Activated CD4-positive, alpha-beta T cell treated with anti-CD3 and anti-CD28 coated beads for 36 hours (primary cell): ENCODE measurements around the gene JAKMIP2. TPM values are rescaled to one million over a fixed set of nuclear protein-coding genes. Genes with fewer than 3 reads are reported as not detected.

ENCODE experiments used
- ATAC-seq: fragments of 200-7000 bp; cut with Tn5 transposase; one replicate; pipeline ENCODE4 v1.10.0; 2021; ENCODE audit warnings: mild to moderate bottlenecking, moderate library complexity
- CTCF ChIA-PET: fragments of 350-600 bp; sonication (Branson Sonifier 250); formaldehyde crosslinking; loops from one replicate; lab custom pipeline; 2021; ENCODE audit warnings: antibody characterized with exemption; lab: Charles Lee
- POLR2A ChIA-PET: fragments of 350-600 bp; sonication (Branson Sonifier 250); formaldehyde crosslinking; loops from one replicate; lab custom pipeline; 2021; ENCODE audit warnings: antibody characterized with exemption, inconsistent platforms; lab: Charles Lee
- DNase-seq: peaks from one replicate; pipeline ENCODE4 v3.0.0-alpha.2; 2020
- H3K27ac Mint-ChIP-seq: one replicate; pipeline ENCODE4 v1.8.0; 2021; ENCODE audit warnings: mixed read lengths
- H3K27me3 Mint-ChIP-seq: one replicate; pipeline ENCODE4 v1.8.0; 2021; ENCODE audit warnings: mixed read lengths
- H3K36me3 Mint-ChIP-seq: one replicate; pipeline ENCODE4 v1.8.0; 2021; ENCODE audit warnings: low read depth, mixed read lengths
- H3K4me1 Mint-ChIP-seq: one replicate; pipeline ENCODE4 v1.8.0; 2021; ENCODE audit warnings: mixed read lengths
- H3K4me3 Mint-ChIP-seq: one replicate; pipeline ENCODE4 v1.8.0; 2021; ENCODE audit warnings: mild to moderate bottlenecking, moderate library complexity, mixed read lengths
- H3K9me3 Mint-ChIP-seq: one replicate; pipeline ENCODE4 v1.8.0; 2021; ENCODE audit warnings: low read depth, mixed read lengths
- intact Hi-C, 2 experiments: fragments of 100-400 bp; cut with DNase I in 1 of 2; cut with micrococcal nuclease in 1 of 2; formaldehyde crosslinking; loops; one replicate each; pipeline versions ENCODE4 v1.14.2 to v1.15.1; 2022 to 2024; cut with DNase I, micrococcal nuclease
- total RNA-seq, 2 experiments: library from RNA; stranded (reverse); gene quantifications; one replicate each; pipeline ENCODE4 v1.2.3, GENCODE V29; 2021

Gene JAKMIP2
- total RNA-seq, 2 experiments from 2014 or later = 3.4 to 3.9 TPM

DNA sequence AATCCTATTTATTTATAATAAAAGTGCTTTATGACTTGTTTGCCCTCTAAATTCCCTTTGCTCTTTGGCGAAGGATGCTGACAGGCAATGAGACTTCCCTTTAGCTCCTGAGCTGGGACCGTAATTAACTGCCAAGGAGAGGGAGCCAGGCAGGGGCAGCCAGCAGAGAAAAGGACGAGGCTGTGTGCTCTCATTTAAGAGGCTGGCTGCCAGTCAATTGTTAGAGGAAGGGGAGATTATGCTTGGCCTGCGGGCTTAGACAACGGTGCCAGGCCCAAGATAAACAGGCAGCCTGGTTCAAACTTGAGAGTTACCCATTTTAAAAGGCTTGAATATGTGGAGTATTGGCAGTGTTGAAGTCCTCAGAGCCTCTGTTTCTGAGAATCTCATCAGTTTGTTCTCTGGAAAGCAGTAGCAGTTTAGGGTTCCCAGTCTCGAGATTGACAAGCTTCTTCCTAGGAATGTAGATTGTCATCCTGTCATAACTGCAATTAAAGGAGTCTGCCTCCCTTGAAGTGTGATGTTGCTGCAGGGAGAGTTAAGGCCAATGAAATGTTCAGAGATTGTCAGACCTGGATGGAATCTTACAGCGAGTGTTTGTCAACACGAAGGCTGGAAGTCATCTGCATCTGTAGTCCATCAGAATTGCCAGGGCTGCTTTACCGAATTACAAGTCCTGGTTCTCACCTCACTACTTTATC is 113.2 kb downstream of the JAKMIP2 start:
- no peaks in the 10 kb centered on the region for H3K9me3 Mint-ChIP-seq
- H3K27ac Mint-ChIP-seq = no peak overlapping the region

DNA sequence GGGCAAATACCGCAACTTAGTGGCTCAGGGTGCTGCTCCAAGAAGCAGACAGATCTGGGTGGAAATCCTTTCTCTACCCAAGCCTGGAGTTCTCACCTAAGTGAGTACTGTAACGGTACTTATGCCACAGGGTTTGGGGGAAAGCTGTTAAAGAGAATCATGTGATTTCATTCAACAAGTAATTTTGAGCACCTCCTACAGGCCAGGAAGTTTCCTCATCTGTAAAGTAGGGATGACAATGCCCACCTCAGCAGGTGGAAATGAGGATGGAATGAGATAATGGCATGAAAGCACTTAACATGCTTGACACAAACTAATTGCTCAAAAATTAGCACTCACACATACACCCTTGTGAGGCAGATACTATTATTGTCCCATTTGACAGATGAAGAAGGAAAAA is 114.1 kb downstream of the JAKMIP2 start:
- H3K4me3 Mint-ChIP-seq = no peak overlapping the region
- H3K27me3 Mint-ChIP-seq = no peaks in the 10 kb centered on the region
- no peaks in the 10 kb centered on the region for H3K36me3 Mint-ChIP-seq
- no peaks in the 10 kb centered on the region for H3K9me3 Mint-ChIP-seq
- POLR2A ChIA-PET = no interaction called here
- CTCF ChIA-PET = interaction anchor here (0.5 to 1.2 kb wide), 2 partner anchors 24 to 1964 kb away, joined by 3 to 4 read pairs; no protein-coding TSS in a partner anchor
- no peak overlapping the region for H3K27ac Mint-ChIP-seq
- DNase-seq (no peak), ATAC-seq (no peak)
- intact Hi-C loops = no loop called here
- H3K4me1 Mint-ChIP-seq = no peaks in the 10 kb centered on the region

More for the DNA sequence above, 113.2 kb downstream of the JAKMIP2 start:
- POLR2A ChIA-PET = no interaction called here
- CTCF ChIA-PET = interaction anchor here (1.2 kb wide), 1 partner anchor 23 kb away, joined by 3 read pairs; no protein-coding TSS in a partner anchor
- ATAC-seq (no peak), DNase-seq (no peak)
- H3K4me1 Mint-ChIP-seq = no peaks in the 10 kb centered on the region
- intact Hi-C loops = no loop called here
- H3K27me3 Mint-ChIP-seq = no peaks in the 10 kb centered on the region
- no peaks in the 10 kb centered on the region for H3K36me3 Mint-ChIP-seq
- no peak overlapping the region for H3K4me3 Mint-ChIP-seq

DNA sequence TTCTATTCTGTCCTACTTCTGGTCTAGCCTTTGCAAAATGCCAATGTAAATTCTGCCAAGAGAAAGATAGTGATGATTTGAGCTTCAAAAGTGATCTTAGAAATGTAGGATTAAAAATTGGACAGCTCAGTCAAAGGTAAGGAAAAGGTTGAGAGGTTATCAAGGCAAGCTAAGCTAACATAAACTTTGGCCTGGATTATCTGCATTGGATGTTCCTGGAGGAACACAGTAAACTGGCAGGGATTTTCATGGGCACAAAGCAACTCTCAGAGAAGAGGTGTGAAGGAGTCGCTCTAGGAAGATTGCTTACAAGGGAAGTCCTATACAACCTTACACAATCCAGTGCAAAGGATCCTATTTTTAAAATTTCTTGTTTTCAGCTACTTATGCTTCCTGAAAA is 115.2 kb downstream of the JAKMIP2 start:
- Mint-ChIP-seq H3K27ac (no peak overlapping the region), H3K9me3 (no peaks in the 10 kb centered on the region), H3K27me3 (no peaks in the 10 kb centered on the region), H3K4me3 (no peak overlapping the region), H3K4me1 (no peaks in the 10 kb centered on the region), H3K36me3 (no peaks in the 10 kb centered on the region)
- ATAC-seq (no peak), DNase-seq (no peak)
- CTCF ChIA-PET = interaction anchor here (0.8 kb wide), 1 partner anchor 659 kb away, joined by 3 read pairs; no protein-coding TSS in a partner anchor
- POLR2A ChIA-PET = no interaction called here
- intact Hi-C loops = no loop called here

DNA sequence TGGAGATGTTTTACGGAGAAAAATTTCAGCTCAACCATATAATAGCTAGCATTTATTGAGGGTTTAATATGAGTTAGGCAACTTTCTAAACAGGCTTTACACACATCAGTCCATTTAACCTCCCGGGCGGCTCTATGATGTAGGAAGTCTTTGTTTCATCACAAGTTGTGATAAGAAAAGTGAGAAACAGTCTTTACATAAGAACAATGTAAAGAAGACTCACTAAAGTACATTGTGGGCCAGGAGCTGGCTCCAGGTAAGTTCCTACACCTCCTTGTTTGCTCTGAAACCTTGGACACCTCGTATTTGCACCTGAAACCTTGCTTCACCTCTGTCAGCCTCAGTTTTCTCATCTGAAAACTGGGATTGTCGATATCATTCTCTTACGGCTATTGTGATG is 116.1 kb downstream of the JAKMIP2 start:
- H3K36me3 Mint-ChIP-seq = peaks cover 2% of the 10 kb centered on the region
- no peaks in the 10 kb centered on the region for H3K27me3 Mint-ChIP-seq
- intact Hi-C loops = no loop called here
- H3K4me1 Mint-ChIP-seq = no peaks in the 10 kb centered on the region
- no peak overlapping the region for H3K27ac Mint-ChIP-seq
- no peak for ATAC-seq
- CTCF ChIA-PET = no interaction called here
- no peaks in the 10 kb centered on the region for H3K9me3 Mint-ChIP-seq
- H3K4me3 Mint-ChIP-seq = no peak overlapping the region
- POLR2A ChIA-PET = no interaction called here
- no peak for DNase-seq

DNA sequence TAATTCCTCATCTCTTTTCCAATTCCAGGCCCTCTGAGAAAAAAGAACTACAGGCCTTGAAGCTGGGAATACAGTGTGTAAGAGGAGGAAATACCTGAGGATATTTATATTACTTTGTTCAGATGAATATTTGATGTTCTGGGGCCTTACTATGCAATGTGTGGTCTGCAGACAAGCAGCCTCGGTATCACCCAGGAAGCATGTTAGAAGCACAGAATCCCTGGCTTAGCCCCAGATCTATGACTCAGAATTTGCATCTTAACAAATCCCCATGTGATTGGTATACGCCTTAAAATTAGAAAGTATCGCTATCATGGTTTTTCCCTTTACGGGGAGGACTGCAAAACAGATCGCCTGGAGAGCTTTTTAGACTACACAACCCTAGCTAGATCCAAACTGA is 121.0 kb downstream of the JAKMIP2 start:
- intact Hi-C loops = no loop called here
- DNase-seq (no peak), ATAC-seq (no peak)
- Mint-ChIP-seq H3K4me3 (no peak overlapping the region), H3K36me3 (peaks cover 10% of the 10 kb centered on the region), H3K27me3 (no peaks in the 10 kb centered on the region), H3K9me3 (peaks cover 5% of the 10 kb centered on the region), H3K27ac (no peak overlapping the region), H3K4me1 (no peaks in the 10 kb centered on the region)
- ChIA-PET CTCF (no interaction called here), POLR2A (no interaction called here)

DNA sequence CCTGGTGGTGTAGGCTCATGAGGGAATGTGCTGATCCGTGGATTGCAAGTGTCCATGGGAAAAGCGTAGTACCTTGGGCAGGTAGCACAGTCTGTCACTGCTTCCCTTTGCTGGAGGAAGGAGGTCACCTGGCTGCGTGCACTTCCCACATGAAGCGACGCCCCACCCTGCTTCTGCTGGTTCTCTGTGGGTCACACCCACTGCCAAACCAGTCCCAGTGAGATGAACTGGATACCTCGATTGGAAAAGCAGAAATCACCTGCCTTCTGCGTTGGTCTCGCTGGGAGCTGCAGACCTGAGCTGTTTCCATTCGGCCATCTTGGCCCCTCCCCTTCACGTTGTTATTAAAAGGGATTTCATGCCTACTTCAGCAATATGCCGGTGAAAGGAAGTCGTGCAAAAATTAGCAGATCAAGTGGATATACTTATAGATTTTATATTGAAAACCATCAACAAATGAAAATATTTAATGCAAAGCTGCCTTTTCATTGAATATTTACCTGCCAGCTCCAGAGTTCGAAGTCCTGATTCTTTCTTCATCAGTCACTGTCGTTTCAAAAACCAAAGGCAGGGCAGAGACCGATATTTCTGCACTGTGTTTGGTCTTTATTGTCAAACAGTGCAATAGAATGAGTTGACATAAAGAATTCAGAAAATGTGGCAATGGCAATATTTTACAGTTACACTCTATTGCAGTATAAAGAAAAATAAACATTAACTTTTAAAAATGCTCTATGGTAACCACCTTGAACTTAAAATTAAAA is 123.2 kb downstream of the JAKMIP2 start:
- intact Hi-C loops = no loop called here
- H3K9me3 Mint-ChIP-seq = peaks cover 11% of the 10 kb centered on the region
- ATAC-seq (no peak), DNase-seq (no peak)
- ChIA-PET POLR2A (no interaction called here), CTCF (interaction anchor here (0.6 kb wide), 1 partner anchor 32 kb away, joined by 3 read pairs; no protein-coding TSS in a partner anchor)
- peaks cover 10% of the 10 kb centered on the region for H3K36me3 Mint-ChIP-seq
- H3K4me3 Mint-ChIP-seq = no peak overlapping the region
- no peak overlapping the region for H3K27ac Mint-ChIP-seq
- H3K4me1 Mint-ChIP-seq = no peaks in the 10 kb centered on the region
- H3K27me3 Mint-ChIP-seq = no peaks in the 10 kb centered on the region

DNA sequence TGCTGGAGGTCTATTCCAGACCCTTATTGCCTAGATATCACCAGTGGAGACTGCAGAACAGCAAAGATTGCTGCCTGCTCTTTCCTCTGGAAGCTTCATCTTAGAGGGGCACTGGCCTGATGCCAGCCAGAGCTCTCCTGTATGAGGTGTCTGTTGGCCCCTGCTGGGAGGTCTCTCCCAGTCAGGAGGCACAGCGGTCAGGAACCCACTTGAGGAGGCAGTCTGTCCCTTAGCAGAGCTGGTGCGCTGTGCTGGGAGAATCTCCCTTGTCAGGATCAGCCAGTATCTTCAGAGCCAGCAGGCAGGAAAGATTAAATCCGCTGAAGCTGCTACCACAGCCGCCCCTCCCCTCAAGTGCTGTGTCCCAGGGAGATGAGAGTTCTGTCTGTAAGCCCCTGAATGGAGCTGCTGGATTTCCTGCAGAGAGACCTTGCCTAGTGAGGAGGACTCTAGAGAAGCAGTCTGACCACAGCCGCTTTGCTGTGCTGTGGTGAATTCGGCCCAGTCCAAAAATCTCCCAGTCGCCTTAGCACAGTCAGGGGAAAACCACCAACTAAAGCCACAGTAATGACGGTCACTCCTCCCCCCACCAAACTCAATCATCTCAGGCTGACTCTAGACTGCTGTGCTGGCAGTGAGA is 124.1 kb downstream of the JAKMIP2 start:
- Mint-ChIP-seq H3K4me3 (no peak overlapping the region), H3K36me3 (peaks cover 10% of the 10 kb centered on the region), H3K9me3 (peaks cover 12% of the 10 kb centered on the region), H3K27ac (no peak overlapping the region), H3K27me3 (no peaks in the 10 kb centered on the region), H3K4me1 (no peaks in the 10 kb centered on the region)
- ChIA-PET CTCF (no interaction called here), POLR2A (no interaction called here)
- intact Hi-C loops = no loop called here
- DNase-seq (no peak), ATAC-seq (no peak)

DNA sequence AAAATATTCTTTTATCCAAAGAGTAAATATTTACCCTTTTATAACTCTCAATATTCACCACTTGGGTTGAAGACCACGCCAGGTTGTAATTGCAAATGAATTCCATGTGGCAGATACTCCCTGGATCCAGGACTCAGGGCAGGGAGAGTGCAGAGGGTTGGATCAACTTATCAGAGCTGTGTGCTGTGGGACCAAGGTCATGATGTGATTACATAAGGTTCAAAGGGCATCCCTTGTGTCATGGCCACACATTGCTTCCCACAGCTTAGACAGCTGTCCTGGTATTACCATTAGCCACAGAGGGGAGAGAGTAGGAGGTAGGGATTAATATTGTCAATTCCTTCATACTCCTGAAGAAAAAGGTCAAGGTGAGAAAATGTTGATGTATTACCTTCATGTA is 133.9 kb downstream of the JAKMIP2 start:
- ChIA-PET POLR2A (no interaction called here), CTCF (interaction anchor here (1.0 kb wide), 1 partner anchor 21 kb away, joined by 3 read pairs; no protein-coding TSS in a partner anchor)
- ATAC-seq (no peak), DNase-seq (no peak)
- Mint-ChIP-seq H3K27me3 (no peaks in the 10 kb centered on the region), H3K36me3 (no peaks in the 10 kb centered on the region), H3K4me3 (no peak overlapping the region), H3K4me1 (no peaks in the 10 kb centered on the region), H3K9me3 (no peaks in the 10 kb centered on the region), H3K27ac (no peak overlapping the region)
- intact Hi-C loops = no loop called here

DNA sequence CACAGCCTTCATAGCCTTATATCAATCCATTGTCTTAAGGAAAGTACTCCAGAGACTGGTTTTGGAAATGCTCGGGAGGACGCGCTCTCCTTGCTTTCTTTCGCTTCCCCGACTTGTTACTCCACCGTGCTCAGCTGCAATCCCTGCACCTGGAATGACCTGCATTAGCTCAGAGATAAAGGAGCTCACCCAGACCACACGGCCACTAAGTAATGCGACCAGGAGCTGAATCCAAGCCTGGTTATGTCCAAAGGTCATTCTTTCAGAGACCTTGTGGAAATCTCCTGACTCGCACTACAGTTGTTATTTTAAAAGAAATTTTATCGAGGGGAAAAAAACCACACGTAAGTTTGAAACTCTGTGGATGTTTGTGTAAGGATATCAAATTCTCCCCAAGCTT is 137.3 kb downstream of the JAKMIP2 start:
- H3K4me3 Mint-ChIP-seq = no peak overlapping the region
- intact Hi-C loops = no loop called here
- DNase-seq = no peak
- peaks cover 1% of the 10 kb centered on the region for H3K36me3 Mint-ChIP-seq
- CTCF ChIA-PET = no interaction called here
- H3K27me3 Mint-ChIP-seq = no peaks in the 10 kb centered on the region
- ATAC-seq = no peak
- H3K27ac Mint-ChIP-seq = no peak overlapping the region
- H3K4me1 Mint-ChIP-seq = no peaks in the 10 kb centered on the region
- POLR2A ChIA-PET = no interaction called here
- no peaks in the 10 kb centered on the region for H3K9me3 Mint-ChIP-seq

DNA sequence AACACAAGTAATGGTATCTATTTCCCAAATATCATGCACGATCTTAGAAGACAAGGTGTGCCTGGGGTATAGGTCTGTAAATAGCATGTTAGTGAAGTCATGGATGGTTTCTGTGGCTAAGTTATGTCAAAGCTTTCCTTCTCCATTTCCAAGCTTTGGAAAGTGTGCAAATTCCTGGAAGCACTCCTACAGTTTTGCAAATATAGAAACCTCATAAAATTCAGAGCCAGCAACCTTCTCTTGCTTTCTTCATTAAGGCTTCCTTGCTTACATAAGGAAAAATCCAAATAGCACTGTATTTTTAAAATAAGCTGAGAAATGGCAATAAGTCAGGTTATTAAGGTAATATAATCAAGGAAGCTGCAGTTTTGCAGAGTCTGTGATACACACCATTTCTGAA is 138.1 kb downstream of the JAKMIP2 start:
- Mint-ChIP-seq H3K4me1 (no peaks in the 10 kb centered on the region), H3K27me3 (no peaks in the 10 kb centered on the region), H3K4me3 (no peak overlapping the region), H3K9me3 (no peaks in the 10 kb centered on the region), H3K27ac (no peak overlapping the region), H3K36me3 (peaks cover 1% of the 10 kb centered on the region)
- POLR2A ChIA-PET = no interaction called here
- ATAC-seq (no peak), DNase-seq (no peak)
- intact Hi-C loops = no loop called here
- CTCF ChIA-PET = interaction anchor here (0.6 to 0.9 kb wide), 2 partner anchors 16 to 1111 kb away, joined by 3 to 4 read pairs; no protein-coding TSS in a partner anchor

DNA sequence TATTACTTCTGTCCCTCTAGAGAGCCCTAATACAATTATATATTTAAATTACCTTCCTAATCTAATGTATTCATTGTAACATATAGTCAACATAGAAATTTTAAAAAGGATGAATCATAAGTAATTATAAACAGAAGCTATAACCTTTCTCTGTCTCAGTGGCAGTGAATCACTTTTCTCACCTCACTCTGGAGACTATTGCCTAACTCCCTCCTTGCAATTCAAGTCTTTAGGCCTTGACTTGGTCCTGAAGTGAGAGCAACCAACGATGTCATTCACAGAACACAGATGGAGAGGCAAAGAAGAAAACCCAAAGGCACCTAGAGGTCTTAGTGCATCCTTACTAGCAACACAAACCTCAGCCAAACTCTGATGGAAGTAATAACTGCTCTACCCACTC is 139.4 kb downstream of the JAKMIP2 start:
- H3K9me3 Mint-ChIP-seq = no peaks in the 10 kb centered on the region
- ATAC-seq = no peak
- no peak for DNase-seq
- H3K27me3 Mint-ChIP-seq = no peaks in the 10 kb centered on the region
- ChIA-PET CTCF (interaction anchor here (4.8 kb wide), 1 partner anchor 179 kb away, joined by 13 read pairs; no protein-coding TSS in a partner anchor), POLR2A (no interaction called here)
- intact Hi-C loops = no loop called here
- no peak overlapping the region for H3K4me3 Mint-ChIP-seq
- H3K36me3 Mint-ChIP-seq = peaks cover 1% of the 10 kb centered on the region
- H3K4me1 Mint-ChIP-seq = no peaks in the 10 kb centered on the region
- H3K27ac Mint-ChIP-seq = no peak overlapping the region
